Measurements from ENCODE around the gene NEAT1.

Gene NEAT1

GRCh38 chr11:65425105-65425970 lies 2.7 kb downstream of the NEAT1 start:
- DNase-seq: peak; percentile 68

- DNase-seq: no peak
These were observed 3.6 kb downstream of the NEAT1 start for GRCh38 chr11:65425971-65426838.

- DNase-seq: no peak
These were observed 4.5 kb downstream of the NEAT1 start for GRCh38 chr11:65426839-65427690.

GRCh38 chr11:65427691-65428577 lies 5.3 kb downstream of the NEAT1 start:
- no peak for DNase-seq

DNA sequence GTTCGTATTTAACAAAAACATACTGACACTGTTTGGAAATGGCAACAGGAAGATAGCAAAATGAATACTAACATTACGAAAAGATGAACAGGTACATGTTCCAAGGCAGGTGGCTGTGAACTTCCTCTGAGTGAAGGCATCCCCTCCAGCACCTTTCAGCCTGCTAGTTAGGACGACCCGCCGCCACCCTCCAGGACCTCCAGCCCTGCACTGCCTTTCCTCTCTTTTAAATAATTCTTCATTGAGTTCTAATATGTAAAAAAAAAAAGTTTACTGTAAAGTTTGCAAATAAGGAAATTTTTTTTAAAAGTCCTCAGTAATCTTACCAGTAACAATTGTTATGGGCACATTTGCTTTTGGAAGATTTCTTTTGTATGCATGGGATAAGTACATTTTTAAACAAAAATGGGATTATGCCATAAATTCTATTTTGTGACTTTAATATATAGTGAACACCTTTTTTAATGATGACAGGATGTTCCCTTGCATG lies 6.0 kb downstream of the NEAT1 start:
- DNase-seq: no peak

- no peak for DNase-seq
These were observed 6.6 kb downstream of the NEAT1 start for GRCh38 chr11:65429068-65429681.

GRCh38 chr11:65429724-65430405 lies 7.3 kb downstream of the NEAT1 start:
- DNase-seq: no peak

DNA sequence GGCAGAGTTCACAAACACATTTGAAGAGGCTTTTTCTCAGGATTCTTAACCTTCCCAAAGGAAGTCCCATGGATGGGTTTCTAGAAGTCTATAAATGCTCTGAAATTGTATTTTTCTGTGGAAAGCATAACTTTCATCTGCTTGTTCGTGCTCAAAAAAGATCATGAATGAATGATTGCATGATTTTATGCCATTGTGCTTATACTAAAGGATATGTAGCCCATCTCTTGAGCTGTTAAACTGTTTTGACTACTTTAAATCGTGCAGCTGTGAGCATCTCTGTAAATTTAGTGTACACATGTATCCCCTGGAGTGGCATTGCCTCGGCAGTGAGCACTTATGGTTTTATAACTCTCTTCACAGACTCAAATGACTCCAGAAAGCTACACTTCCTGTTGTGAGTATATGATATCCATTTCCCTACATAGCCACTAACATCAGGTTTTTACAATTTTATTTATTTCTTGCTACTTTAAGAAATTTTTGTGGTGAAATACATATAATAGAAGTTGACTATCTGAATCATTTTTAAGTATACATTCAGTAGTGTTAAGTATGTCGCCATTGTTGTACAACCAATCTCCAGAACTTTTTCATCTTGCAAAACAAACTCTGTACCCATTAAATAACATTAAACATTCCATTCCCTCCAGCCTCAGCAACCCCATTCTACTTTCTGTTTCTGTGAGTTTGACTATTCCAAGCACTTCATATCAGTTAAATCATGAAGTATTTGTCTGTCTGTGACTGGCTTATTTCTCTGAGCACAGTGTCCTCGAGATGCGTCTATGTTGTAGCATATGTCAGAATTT lies 8.0 kb downstream of the NEAT1 start:
- no peak for DNase-seq

GRCh38 chr11:65431451-65432099 lies 9.0 kb downstream of the NEAT1 start:
- no peak for DNase-seq

DNA sequence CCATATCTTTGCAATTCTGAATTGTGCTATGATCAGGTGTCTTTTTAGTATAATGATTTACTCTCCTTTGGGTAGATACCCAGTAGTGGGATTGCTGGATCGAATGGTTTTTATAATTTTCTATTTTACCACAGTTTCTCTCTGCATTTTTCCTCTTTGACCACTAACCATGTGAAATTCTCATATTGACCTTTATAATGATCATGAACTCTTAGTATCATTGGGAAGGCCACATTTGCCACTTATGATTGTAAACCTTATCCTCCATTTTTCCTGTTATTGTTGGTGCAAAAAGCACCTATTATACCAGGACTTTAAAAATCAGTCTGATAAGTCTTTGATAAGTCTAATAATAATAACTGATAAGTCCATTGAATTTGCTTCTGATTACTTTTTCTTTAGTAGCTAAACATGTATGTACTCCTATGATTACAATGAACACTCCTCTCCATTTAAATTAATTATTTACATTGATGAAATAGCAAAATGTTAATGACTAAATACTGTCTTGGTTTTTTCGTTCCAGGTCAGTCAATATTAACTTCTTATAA lies 9.6 kb downstream of the NEAT1 start:
- no peak for DNase-seq

GRCh38 chr11:65432686-65433582 lies 10.3 kb downstream of the NEAT1 start:
- DNase-seq: no peak

DNA sequence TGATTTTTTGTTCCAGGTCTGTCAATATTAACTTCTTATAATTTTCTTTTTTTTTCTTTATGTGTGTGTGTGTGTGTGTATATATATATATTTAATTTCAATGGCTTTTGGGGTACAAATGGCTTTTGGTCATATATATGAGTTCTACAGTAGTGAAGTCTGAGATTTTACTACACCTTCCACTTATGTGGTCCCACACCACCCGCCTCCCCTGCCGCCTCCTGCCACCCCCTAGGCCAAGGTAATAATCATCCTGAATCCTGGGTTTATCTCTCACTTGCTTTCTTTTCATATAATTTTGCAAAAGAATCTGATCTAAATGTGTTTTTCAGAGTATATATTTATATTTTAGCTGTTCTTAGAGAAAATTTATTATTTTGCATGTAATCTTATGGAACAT lies 11.1 kb downstream of the NEAT1 start:
- DNase-seq: no peak

DNA sequence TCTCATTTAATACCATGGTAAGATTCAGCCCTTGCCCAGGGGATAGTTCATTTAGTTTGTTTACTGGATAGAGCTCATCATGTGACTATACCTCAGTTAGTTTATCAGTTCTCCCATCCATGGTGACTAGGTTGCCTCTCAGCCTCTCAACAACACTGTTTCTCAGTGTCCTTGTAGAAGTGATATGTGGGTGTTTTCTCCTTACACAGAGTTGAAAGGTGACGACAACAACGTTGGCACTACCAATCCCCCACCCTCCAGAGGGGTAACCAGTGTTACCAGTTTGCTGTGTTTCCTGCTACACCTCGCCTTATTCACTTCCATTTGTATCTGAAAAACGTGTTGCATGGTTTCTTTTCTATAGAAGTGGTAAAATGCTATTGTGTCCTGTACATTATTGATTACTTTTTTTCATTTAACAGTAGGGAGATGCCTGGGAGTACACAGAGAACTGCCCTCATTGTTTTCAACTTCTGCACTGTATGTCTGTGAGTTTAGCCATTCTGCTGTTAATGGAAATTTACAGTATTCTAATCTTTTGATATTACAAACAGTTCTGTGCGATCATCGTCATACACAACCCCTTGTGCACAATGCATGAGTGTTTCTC lies 11.6 kb downstream of the NEAT1 start:
- no peak for DNase-seq

DNA sequence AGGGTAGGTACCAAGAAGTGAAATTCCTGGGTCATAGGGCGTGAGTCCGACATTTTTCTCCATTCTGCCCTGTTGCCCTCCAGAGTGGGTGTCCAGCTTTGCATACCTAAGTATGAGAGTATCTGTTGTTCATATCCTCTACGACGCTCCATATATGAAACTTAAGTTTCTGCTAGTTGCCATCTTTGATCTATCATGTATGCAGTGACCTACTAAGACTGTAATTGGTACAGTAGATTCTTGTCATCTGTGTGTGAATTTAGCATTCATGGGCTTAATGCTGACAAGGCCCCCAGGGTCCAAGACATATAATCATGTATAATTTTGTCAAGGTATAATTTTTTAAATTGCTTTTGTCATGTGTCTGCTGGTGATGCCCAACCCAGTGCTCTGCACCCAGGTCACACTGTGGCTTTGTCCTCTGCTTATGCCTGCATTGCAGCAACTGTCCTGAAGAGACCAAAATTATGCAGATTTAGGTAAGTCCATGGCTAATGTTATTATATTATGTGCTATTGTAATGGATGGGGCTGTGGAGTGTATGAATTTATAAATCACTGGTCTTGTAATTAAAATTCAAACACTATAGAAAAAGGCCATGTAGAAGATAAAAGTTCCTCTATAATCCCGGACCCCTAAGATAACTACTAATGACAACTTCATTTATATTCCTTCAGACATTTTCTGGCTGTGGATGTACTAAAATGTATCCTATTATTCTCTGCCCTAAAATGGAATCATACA lies 12.2 kb downstream of the NEAT1 start:
- no peak for DNase-seq

- no peak for DNase-seq
These were observed 12.9 kb downstream of the NEAT1 start for GRCh38 chr11:65435411-65435931.

DNA sequence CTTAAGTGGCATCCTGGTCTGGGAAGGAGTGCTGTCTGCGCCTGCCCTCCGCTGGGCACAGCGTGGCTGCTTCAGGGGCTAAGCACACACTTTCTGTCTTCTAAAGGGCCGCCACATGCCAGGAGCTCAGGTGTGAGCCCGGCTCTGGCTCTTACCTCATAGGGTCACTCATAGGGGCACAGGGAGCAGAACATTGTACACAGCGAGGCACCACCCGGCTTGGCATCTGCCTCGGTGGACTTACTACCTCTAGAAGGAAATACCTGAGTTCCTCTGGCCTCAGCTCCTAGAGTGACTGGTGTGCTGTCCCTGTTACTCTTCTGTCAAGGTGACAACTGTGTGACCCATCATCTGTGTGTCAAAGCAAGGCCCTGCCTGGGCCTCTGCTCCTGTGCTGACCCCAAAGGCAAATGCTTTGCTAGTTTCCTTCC lies 13.4 kb downstream of the NEAT1 start:
- no peak for DNase-seq
